IMR-90 (cell line): ENCODE results near the gene KLHL6. TPM values are rescaled to one million over a fixed set of nuclear protein-coding genes. Genes with fewer than 3 reads are reported as not detected.

Experiments
- ATAC-seq: fragments of 200-7000 bp; cut with Tn5 transposase; 2 replicates; pipeline ENCODE4 v1.9.1; 2020; ENCODE audit warnings: low read depth, mild to moderate bottlenecking, moderate library complexity
- BruUV-seq: library from RNA; stranded (reverse); fragments of 400-500 nt; replicated peaks from 2 replicates; lab custom pipeline; 2021; lab: Mats Ljungman, UMichigan
- CTCF ChIA-PET: fragments of 300-600 bp; formaldehyde crosslinking; extraction: SDS; loops from one replicate; lab custom pipeline; 2021; ENCODE audit warnings: antibody characterized with exemption; lab: Yijun Ruan, JAX
- POLR2A ChIA-PET: fragments of 300-600 bp; sonication (Branson Sonifier 250); formaldehyde crosslinking; loops from one replicate; lab custom pipeline; 2022; ENCODE audit warnings: antibody characterized with exemption; ENCODE audit not compliant: unreplicated experiment; lab: Charles Lee
- DNase-seq: peaks from one replicate; pipeline ENCODE4 v3.0.0; 2013
- H2AFZ ChIP-seq: replicated peaks from 2 replicates; pipeline ENCODE3; 2013; ENCODE audit warnings: low read length, mild to moderate bottlenecking; ENCODE audit not compliant: poor library complexity
- H2AK5ac ChIP-seq: 2 replicates; pipeline ENCODE4 v1.6.1; 2013; ENCODE audit warnings: low read depth, low read length, inconsistent platforms
- H2AK9ac ChIP-seq: replicated peaks from 2 replicates; pipeline ENCODE3; 2013; ENCODE audit warnings: mild to moderate bottlenecking, low read depth, low read length, moderate library complexity; ENCODE audit not compliant: poor library complexity
- H2BK120ac ChIP-seq: 2 replicates; pipeline ENCODE4 v1.6.1; 2013; ENCODE audit warnings: low read depth, low read length, inconsistent platforms
- H2BK15ac ChIP-seq: 3 replicates; pipeline ENCODE4 v1.6.1; 2013; ENCODE audit warnings: low read depth, low read length, inconsistent platforms
- H2BK20ac ChIP-seq: 2 replicates; pipeline ENCODE4 v1.6.1; 2013; ENCODE audit warnings: low read depth, mild to moderate bottlenecking, inconsistent platforms, low read length, moderate library complexity
- H2BK5ac ChIP-seq: 2 replicates; pipeline ENCODE4 v1.6.1; 2013; ENCODE audit warnings: mild to moderate bottlenecking, low read depth, low read length, inconsistent platforms; ENCODE audit not compliant: poor library complexity, severe bottlenecking
- H3K14ac ChIP-seq: replicated peaks from 2 replicates; pipeline ENCODE4 v1.6.1; 2013; ENCODE audit warnings: low read depth, low read length, inconsistent platforms
- H3K18ac ChIP-seq: 2 replicates; pipeline ENCODE4 v1.6.1; 2013; ENCODE audit warnings: low read depth, low read length, control low read depth
- H3K23ac ChIP-seq: 2 replicates; pipeline ENCODE4 v1.6.1; 2013; ENCODE audit warnings: low read depth, low read length, inconsistent platforms
- H3K27ac ChIP-seq: 2 replicates; pipeline ENCODE4 v1.5.1; 2013; ENCODE audit warnings: mild to moderate bottlenecking, control low read depth, low read length; ENCODE audit not compliant: insufficient read depth
- H3K27me3 ChIP-seq: 2 replicates; pipeline ENCODE4 v1.6.1; 2013; ENCODE audit warnings: low read length; ENCODE audit not compliant: control insufficient read depth, insufficient read depth
- H3K36me3 ChIP-seq: 2 replicates; pipeline ENCODE4 v1.6.1; 2013; ENCODE audit warnings: low read length, mixed read lengths; ENCODE audit not compliant: control insufficient read depth, insufficient read depth
- H3K4ac ChIP-seq: 2 replicates; pipeline ENCODE4 v1.6.1; 2013; ENCODE audit warnings: low read depth, low read length, inconsistent platforms
- H3K4me1 ChIP-seq: 2 replicates; pipeline ENCODE4 v1.6.1; 2013; ENCODE audit warnings: low read length, mixed read lengths; ENCODE audit not compliant: control insufficient read depth, insufficient read depth
- H3K4me2 ChIP-seq: 2 replicates; pipeline ENCODE4 v1.6.1; 2013; ENCODE audit warnings: low read depth, mild to moderate bottlenecking, control low read depth, low read length, moderate library complexity
- H3K4me3 ChIP-seq: 2 replicates; pipeline ENCODE4 v1.5.1; 2013; ENCODE audit warnings: low read depth, mild to moderate bottlenecking, control low read depth, low read length, moderate library complexity; ENCODE audit not compliant: insufficient read depth
- H3K56ac ChIP-seq: 2 replicates; pipeline ENCODE4 v1.6.1; 2013; ENCODE audit warnings: low read length, inconsistent platforms; ENCODE audit not compliant: insufficient read depth; ENCODE audit errors: extremely low read depth
- H3K79me1 ChIP-seq, 2 experiments: 2 replicates each; pipeline ENCODE4 v1.6.1; 2013; ENCODE audit warnings: low read length in 2 of 2, inconsistent platforms in 1 of 2, low read depth in 1 of 2
- H3K9ac ChIP-seq: 2 replicates; pipeline ENCODE4 v1.6.1; 2013; ENCODE audit warnings: low read depth, low read length, control low read depth
- H3K9me1 ChIP-seq: 2 replicates; pipeline ENCODE4 v1.6.1; 2013; ENCODE audit warnings: low read length, inconsistent platforms; ENCODE audit not compliant: insufficient read depth
- H3K9me3 ChIP-seq: 2 replicates; pipeline ENCODE4 v1.6.1; 2013; ENCODE audit warnings: low read length; ENCODE audit not compliant: control insufficient read depth, insufficient read depth
- H4K20me1 ChIP-seq: 2 replicates; pipeline ENCODE4 v1.6.1; 2013; ENCODE audit warnings: low read length, inconsistent platforms; ENCODE audit not compliant: insufficient read depth
- H4K5ac ChIP-seq: 2 replicates; pipeline ENCODE4 v1.6.1; 2013; ENCODE audit warnings: mild to moderate bottlenecking, low read depth, low read length, control low read depth
- H4K8ac ChIP-seq, 2 experiments: 2 replicates each; pipeline ENCODE4 v1.6.1; 2013; ENCODE audit warnings: low read depth in 2 of 2, low read length in 2 of 2, control low read depth in 1 of 2, inconsistent platforms in 1 of 2
- H4K91ac ChIP-seq: 2 replicates; pipeline ENCODE4 v1.6.1; 2013; ENCODE audit warnings: low read depth, low read length, inconsistent platforms; ENCODE audit not compliant: insufficient read depth
- CEBPB ChIP-seq: IDR thresholded peaks from 2 replicates; pipeline ENCODE4 v1.6.1; 2012; ENCODE audit warnings: low read depth, low read length, improper control_type of control experiment
- MAZ ChIP-seq: IDR thresholded peaks from 2 replicates; pipeline ENCODE4 v1.6.1; 2012; ENCODE audit warnings: low read depth, mild to moderate bottlenecking, low read length, improper control_type of control experiment, moderate library complexity, borderline replicate concordance
- RAD21 ChIP-seq: IDR thresholded peaks from 2 replicates; pipeline ENCODE4 v1.6.1; 2012; ENCODE audit warnings: low read length, improper control_type of control experiment
- WGBS, 2 experiments: methylation state at CpG; one replicate each; pipeline versions ENCODE4 v1.1.5 to v1.1.7; 2013; ENCODE audit warnings: missing lambda C conversion rate in 2 of 2; ENCODE audit not compliant: insufficient read length in 1 of 2; ENCODE audit errors: extremely low coverage in 2 of 2; 5-methylcytosine and 5-hydroxymethylcytosine counted together
- dilution Hi-C: fragments of 300-500 bp; cut with HindIII; formaldehyde crosslinking; loops from one replicate; pipeline ENCODE4 v1.14.3; 2018; ENCODE audit warnings: low sequenced_read_pairs; ENCODE audit not compliant: unreplicated experiment
- in situ Hi-C: fragments of 300-500 bp; cut with MboI; formaldehyde crosslinking; loops from 3 replicates; pipeline ENCODE4 v1.14.3; 2019; ENCODE audit warnings: low sequenced_read_pairs, inconsistent platforms, mixed read lengths
- intact Hi-C: fragments of 100-400 bp; cut with micrococcal nuclease; formaldehyde crosslinking; loops from 2 replicates; pipeline ENCODE4 v1.10.0; 2022
- polyA plus RNA-seq, 3 experiments: library from polyadenylated mRNA; depleted of rRNA; stranded (reverse); fragments of >200 nt; gene quantifications; 2 replicates each; pipeline ENCODE4 v1.2.3, GENCODE V29; 2012; ENCODE audit warnings: low replicate concordance in 1 of 3
- total RNA-seq: library from RNA; depleted of rRNA; stranded (reverse); fragments of >200 nt; gene quantifications from 2 replicates; pipeline ENCODE4 v1.2.3, GENCODE V29; 2012

The KLHL6 gene
- total and polyA plus RNA-seq, 2 of the 4 experiments (the other 2 are of a cell fraction) = not detected

DNA sequence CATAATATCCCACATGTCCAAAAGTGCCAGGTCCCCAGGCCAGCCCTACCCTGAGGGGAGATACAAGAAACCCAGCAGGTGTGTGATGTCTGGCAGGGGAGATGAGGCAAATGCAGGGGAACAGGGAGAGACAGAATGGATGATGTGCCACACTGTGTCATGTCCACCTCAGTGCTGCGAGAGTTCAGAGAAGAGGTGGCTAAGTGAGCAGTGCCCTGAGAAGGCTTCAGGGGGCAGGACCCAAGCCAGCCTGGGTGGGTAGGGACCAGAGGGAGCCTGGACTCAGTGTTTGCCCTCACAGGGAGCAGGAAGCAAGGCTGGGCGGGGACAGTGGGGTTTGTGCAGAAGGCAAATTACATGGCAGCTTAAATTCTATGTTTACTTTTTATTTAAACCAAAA, 61.2 kb downstream of the KLHL6 start:
- H2BK120ac ChIP-seq = no peak overlapping the region
- ChIA-PET POLR2A (no interaction called here), CTCF (no interaction called here)
- ATAC-seq (no peak), DNase-seq (no peak)
- H2BK15ac ChIP-seq = no peak overlapping the region
- no peak overlapping the region for H3K23ac ChIP-seq
- H3K4me1 ChIP-seq = peaks cover 3% of the 10 kb centered on the region
- no peak overlapping the region for H3K56ac ChIP-seq
- TF ChIP-seq CEBPB (no peak), MAZ (no peak), RAD21 (no peak)
- no peak overlapping the region for H3K27ac ChIP-seq
- H3K79me1 ChIP-seq = no peaks in the 10 kb centered on the region
- H3K18ac ChIP-seq = no peak overlapping the region
- intact Hi-C loops (no loop called here), dilution Hi-C loops (no loop called here), in situ Hi-C loops (no loop called here)
- no CpG with 5 or more reads among the region's 2 CpGs for WGBS, 2 experiments
- H4K20me1 ChIP-seq = no peaks in the 10 kb centered on the region
- H3K14ac ChIP-seq = no peak overlapping the region
- H3K4me2 ChIP-seq = no peak overlapping the region
- H3K9ac ChIP-seq = no peak overlapping the region
- H2AK5ac ChIP-seq = no peak overlapping the region
- no peaks in the 10 kb centered on the region for H3K9me1 ChIP-seq
- no peaks in the 10 kb centered on the region for H3K9me3 ChIP-seq
- H3K4ac ChIP-seq = no peak overlapping the region
- BruUV-seq = no TSS peak
- no peak overlapping the region for H2AFZ ChIP-seq
- H2AK9ac ChIP-seq = no peak overlapping the region
- peaks cover 20% of the 10 kb centered on the region for H3K27me3 ChIP-seq
- H4K5ac ChIP-seq = no peak overlapping the region
- no peak overlapping the region for H2BK5ac ChIP-seq
- no peak overlapping the region for H2BK20ac ChIP-seq
- no peaks in the 10 kb centered on the region for H3K36me3 ChIP-seq
- H3K4me3 ChIP-seq = no peak overlapping the region
- no peak overlapping the region for H4K8ac ChIP-seq
- H4K91ac ChIP-seq = no peak overlapping the region
